Mesodermal cell (in vitro differentiated cells): Measurements from ENCODE around the gene ACOT9.
A peak's percentile ranks its signal among the peaks of the same experiment; 100 is the strongest.
"Not testable (repeated sequence)": the region's sequence is repeated elsewhere in the genome, so short reads cannot be mapped to it uniquely, and the experiment has no call there.

Experiments
- H3K27ac ChIP-seq: 2 replicates; pipeline ENCODE4 v1.7.0; 2013; ENCODE audit warnings: mild to moderate bottlenecking, low read depth, low read length, moderate library complexity; ENCODE audit not compliant: severe bottlenecking
- H3K36me3 ChIP-seq: 2 replicates; pipeline ENCODE4 v1.7.1; 2013; ENCODE audit warnings: mild to moderate bottlenecking, low read length, moderate library complexity; ENCODE audit not compliant: control insufficient read depth, insufficient read depth
- H3K4me1 ChIP-seq: one replicate; pipeline ENCODE4 v1.7.1; 2013; ENCODE audit warnings: mild to moderate bottlenecking, low read length; ENCODE audit not compliant: insufficient read depth, control insufficient read depth, poor library complexity, severe bottlenecking
- H3K4me3 ChIP-seq: 2 replicates; pipeline ENCODE4 v1.7.0; 2013; ENCODE audit warnings: low read length, control low read depth, mild to moderate bottlenecking; ENCODE audit not compliant: insufficient read depth, poor library complexity, severe bottlenecking; ENCODE audit errors: extremely low read depth
- H3K9me3 ChIP-seq: 2 replicates; pipeline ENCODE4 v1.7.1; 2013; ENCODE audit warnings: mild to moderate bottlenecking, low read length, moderate library complexity; ENCODE audit not compliant: control insufficient read depth
- WGBS, 2 experiments: methylation state at CpG; one replicate each; pipeline ENCODE4 v1.1.5; 2013; ENCODE audit warnings: missing lambda C conversion rate in 2 of 2; ENCODE audit not compliant: insufficient coverage in 2 of 2; 5-methylcytosine and 5-hydroxymethylcytosine counted together

The ACOT9 gene

DNA sequence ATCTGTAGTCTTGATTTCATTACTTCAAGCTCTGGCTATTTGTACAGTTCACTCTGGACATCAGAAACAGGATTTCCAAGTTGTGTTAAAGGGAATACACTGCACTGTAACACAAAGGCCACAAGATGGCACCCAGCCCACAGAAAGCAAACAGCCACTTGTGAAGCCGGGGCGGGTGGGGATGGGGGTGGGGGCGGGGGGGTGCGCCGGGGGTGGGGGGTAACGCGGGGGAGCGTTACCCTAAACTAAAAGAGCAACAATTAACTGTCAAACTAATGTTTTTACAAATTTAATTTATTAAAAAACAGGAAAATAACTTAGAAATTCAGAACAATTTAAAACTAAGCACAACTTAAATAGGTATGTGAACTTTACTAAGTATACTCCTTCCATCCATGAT, 48.5 kb downstream of the ACOT9 start:
- WGBS, 2 experiments = no CpG with 5 or more reads among the region's 8 CpGs
- H3K27ac ChIP-seq = no peak overlapping the region
- H3K36me3 ChIP-seq = no peaks in the 10 kb centered on the region
- H3K9me3 ChIP-seq = no peaks in the 10 kb centered on the region
- H3K4me3 ChIP-seq = no peak overlapping the region
- no peaks in the 10 kb centered on the region for H3K4me1 ChIP-seq

DNA sequence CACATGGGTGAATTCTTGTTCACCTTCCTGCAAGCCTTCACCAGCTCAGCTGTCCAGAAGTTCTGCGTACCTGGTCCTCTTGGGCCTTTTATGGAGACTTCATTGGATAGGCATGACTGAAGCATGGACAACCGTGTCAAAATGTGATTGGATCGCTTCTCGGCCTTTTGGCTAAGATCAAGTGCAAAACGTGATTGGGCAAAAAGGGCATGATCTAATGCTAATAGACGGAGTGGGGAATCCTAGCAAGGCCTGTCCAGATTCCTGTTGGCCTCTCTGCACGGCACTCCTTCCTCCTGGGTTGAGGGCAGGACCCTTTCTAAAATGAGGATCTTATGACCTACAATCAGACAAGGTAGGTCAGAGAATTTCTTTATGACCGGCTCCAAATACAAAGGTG, 50.9 kb downstream of the ACOT9 start:
- Histone ChIP-seq H3K36me3 (no peaks in the 10 kb centered on the region), H3K4me1 (no peaks in the 10 kb centered on the region), H3K4me3 (no peak overlapping the region), H3K9me3 (no peaks in the 10 kb centered on the region), H3K27ac (no peak overlapping the region)
- WGBS, 2 experiments = 79 to 97% methylated on average over 5 to 6 of the region's 8 CpGs

DNA sequence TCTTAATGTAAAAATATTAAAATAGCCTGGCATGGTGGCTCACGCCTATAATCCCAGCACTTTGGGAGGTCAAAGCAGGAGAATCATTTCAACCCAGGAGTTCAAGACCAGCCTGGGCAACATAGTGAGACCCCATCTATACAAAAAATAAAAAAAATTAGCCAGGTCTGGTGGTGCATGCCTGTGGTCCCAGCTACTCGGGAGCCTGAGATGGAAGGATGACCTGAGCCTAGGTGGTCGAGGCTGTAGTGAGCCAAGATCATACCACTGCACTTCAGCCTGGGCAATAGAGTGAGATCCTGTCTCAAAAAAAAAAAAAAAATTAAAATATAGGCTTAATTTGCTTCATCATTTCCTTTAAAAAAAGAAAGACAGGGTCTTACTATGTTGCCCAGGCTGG, 66.6 kb downstream of the ACOT9 start:
- peaks cover 38% of the 10 kb centered on the region for H3K36me3 ChIP-seq
- H3K4me3 ChIP-seq, H3K27ac ChIP-seq, H3K9me3 ChIP-seq, H3K4me1 ChIP-seq: not testable (repeated sequence)
- WGBS, 2 experiments = 80 to 100% methylated on average over 1 of the region's 3 CpGs

DNA sequence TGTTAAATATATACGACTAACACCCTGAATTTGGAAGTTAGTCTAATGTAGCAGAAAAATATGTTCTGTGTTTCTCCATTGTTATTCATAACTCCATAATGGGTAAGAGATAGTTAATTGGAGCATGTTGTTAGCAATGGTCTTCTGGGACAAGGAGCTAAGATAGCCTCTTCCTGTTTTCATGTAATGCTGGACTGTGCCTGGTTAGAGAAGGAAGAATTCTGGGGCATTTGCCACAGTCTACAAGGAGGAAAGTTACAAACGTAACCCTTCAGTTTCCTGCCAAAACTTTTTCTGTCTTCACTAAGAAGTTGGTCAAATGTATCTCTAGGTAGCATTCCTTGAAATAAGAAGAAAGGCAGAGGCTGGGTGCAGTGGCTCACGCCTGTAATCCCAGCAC, 70.0 kb downstream of the ACOT9 start:
- Histone ChIP-seq H3K4me1 (no peaks in the 10 kb centered on the region), H3K9me3 (no peaks in the 10 kb centered on the region), H3K27ac (no peak overlapping the region), H3K4me3 (no peak overlapping the region), H3K36me3 (peaks cover 31% of the 10 kb centered on the region)
- WGBS, 2 experiments = 83% methylated on average over 1 of the region's 3 CpGs; no CpG with 5 or more reads in 1 of the 2 experiments

DNA sequence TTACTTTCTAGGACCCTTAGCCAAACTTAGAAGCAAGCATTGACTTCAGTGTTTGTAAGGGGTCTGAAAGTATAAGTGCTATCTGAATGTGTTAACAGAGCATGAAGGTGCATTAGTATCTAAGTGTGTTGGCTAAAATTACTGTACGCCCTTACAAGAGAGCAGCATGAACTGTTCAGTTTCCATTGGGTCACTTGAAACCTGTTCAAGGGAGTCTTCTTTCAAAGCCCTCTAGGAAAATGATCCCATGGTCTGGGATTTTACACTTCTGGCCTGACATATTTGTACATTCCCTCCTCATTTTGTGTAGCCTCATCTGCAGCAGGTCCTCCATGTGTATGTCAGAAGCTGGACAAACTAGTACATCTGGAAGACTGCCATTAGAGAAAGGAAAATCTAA, 72.5 kb downstream of the ACOT9 start:
- H3K27ac ChIP-seq = no peak overlapping the region
- no CpG with 5 or more reads among the region's 1 CpG for WGBS, 2 experiments
- peaks cover 19% of the 10 kb centered on the region for H3K36me3 ChIP-seq
- no peak overlapping the region for H3K4me3 ChIP-seq
- no peaks in the 10 kb centered on the region for H3K4me1 ChIP-seq
- no peaks in the 10 kb centered on the region for H3K9me3 ChIP-seq

DNA sequence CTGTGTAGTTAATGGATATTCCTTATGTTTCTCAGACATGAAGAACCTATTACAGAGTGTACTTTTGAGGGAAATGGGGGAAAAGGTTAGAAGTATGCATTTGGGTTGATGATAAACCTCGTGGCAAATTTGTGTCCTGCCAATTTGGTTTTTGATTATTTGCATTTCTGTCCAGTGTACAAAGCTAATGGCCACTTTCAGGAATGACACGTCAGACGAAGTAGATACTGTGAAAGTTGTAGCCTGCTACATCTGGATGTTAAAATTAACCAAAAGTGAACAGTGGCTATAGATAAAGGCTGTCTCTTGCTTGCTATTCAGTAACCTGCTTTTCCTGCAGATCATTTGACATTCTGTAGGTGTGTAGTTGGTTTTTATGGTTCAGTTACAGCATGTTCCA, 74.7 kb downstream of the ACOT9 start:
- WGBS, 2 experiments = 0 to 38% methylated on average over 1 to 3 of the region's 3 CpGs
- Histone ChIP-seq H3K36me3 (peaks cover 11% of the 10 kb centered on the region), H3K4me3 (peak overlapping the region; percentile 57), H3K4me1 (no peaks in the 10 kb centered on the region), H3K9me3 (no peaks in the 10 kb centered on the region), H3K27ac (no peak overlapping the region)

DNA sequence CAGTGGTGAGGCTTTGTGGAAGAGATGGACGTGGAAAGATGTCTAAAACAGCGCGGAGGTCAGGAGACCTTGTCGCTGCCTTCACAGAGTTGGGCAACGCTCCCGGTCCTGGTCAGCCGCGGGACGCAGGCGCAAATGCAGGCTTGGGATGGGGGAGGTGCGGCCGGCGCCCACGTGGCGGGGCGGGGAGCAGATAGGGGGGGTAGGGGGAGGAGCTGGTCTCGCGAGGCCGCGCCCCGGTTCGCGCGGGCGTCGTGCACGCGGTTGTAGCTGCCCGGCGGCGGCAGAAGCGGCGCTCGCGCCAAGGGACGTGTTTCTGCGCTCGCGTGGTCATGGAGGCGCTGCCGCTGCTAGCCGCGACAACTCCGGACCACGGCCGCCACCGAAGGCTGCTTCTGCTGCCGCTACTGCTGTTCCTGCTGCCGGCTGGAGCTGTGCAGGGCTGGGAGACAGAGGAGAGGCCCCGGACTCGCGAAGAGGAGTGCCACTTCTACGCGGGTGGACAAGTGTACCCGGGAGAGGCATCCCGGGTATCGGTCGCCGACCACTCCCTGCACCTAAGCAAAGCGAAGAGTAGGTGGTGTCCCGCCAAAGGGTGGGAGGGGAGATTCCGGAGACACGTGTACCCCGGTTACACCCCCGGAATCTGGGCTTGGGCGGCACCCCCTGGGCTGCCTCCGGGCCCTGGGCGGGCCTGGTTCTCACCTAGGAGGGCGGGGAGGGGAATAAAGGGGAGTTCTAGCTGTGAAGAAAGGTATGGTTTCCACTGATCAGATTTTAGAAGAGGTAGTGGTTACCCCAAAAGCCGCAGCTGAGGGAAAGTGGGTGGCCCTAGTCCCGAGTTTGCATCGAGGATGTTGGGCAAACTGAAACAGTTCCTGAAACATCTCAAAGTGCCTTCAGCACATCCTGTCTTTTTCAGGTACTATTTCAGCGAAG, 75.6 kb downstream of the ACOT9 start, which contains the start of gene PRDX4:
Gene PRDX4 (plus strand): TSS at position 255 of the 939 bp plus-strand sequence. CDS start 78 bp downstream, at position 333.
- 0 to 2% methylated on average over 9 to 26 of the region's 73 CpGs for WGBS, 2 experiments
- H3K9me3 ChIP-seq = no peaks in the 10 kb centered on the region
- peak within 1 kb of the TSS; percentile 57 for H3K4me3 ChIP-seq
- no peaks in the 10 kb centered on the region for H3K4me1 ChIP-seq
- H3K36me3 ChIP-seq = peaks cover 5% of the 10 kb centered on the region
- H3K27ac ChIP-seq = peak within 1 kb of the TSS; percentile 53

DNA sequence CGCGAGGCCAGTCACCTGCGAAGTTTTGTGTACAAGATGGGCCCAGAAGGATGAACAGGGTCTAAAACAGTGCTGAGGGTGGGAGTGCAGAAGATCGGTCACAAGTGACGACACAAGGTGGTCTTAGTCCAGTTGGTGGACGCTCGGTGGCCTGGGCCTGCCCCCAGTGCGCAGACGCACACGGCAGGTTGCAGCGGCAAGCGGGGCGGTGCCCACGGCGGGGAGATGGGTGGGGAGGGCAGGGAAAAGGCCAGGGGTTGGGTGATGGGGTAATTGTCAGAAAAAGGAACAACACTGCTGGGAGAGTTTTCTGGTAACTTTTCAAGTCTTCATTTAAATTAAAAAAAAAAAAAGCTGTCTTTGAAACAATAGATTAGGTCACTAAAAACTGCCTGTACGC, 76.8 kb downstream of the ACOT9 start:
- Histone ChIP-seq H3K4me3 (no peak overlapping the region), H3K9me3 (no peaks in the 10 kb centered on the region), H3K4me1 (no peaks in the 10 kb centered on the region), H3K36me3 (peaks cover 3% of the 10 kb centered on the region), H3K27ac (no peak overlapping the region)
- 95% methylated on average over 4 of the region's 16 CpGs; no CpG with 5 or more reads in 1 of the 2 experiments for WGBS, 2 experiments

DNA sequence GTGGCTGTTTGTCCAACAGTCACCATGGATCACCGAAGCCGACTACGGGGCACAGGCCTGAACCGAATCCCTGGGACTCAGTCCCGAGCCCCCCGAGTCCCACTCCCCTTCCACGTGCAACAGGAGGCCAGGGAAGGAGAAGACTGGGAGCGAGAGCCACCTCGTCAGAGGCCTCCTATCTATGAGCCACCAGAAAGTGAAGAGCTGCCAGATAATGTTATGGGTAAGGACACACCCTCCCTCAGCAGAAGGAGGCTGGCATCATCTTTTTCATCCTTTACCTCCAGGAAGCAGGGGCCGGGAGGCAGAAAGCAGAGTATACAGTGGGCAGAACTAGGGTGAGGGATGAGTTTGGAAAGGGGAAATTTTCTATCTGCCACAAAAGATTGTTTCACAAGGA, 78.6 kb downstream of the ACOT9 start:
- Histone ChIP-seq H3K36me3 (no peaks in the 10 kb centered on the region), H3K4me3 (no peak overlapping the region), H3K9me3 (no peaks in the 10 kb centered on the region), H3K4me1 (peaks cover 4% of the 10 kb centered on the region), H3K27ac (no peak overlapping the region)
- WGBS, 2 experiments = 88 to 91% methylated on average over 4 to 5 of the region's 10 CpGs

DNA sequence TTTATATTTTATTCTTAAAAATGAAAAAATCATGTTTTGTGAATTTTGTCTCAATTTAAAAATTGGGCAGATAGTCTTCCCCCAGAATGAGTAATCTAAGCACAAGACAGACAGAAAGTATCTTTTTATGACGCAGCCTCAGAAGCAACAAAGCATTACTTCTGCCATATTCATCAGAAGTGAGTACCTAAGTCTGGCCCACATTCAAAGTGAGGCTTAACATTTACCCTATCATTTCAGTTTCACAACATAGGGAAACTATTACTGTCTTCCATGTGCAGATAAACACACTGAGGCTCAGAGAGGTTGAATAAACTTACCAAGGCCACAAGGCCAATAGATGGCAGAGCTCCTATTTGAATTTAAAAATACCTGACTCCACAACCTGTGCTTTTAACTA, 80.2 kb downstream of the ACOT9 start:
- Histone ChIP-seq H3K4me3 (no peak overlapping the region), H3K9me3 (no peaks in the 10 kb centered on the region), H3K27ac (no peak overlapping the region), H3K4me1 (peaks cover 9% of the 10 kb centered on the region), H3K36me3 (no peaks in the 10 kb centered on the region)
- 100% methylated on average over 1 of the region's 1 CpG; no CpG with 5 or more reads in 1 of the 2 experiments for whole genome bisulfite sequencing, 2 experiments

DNA sequence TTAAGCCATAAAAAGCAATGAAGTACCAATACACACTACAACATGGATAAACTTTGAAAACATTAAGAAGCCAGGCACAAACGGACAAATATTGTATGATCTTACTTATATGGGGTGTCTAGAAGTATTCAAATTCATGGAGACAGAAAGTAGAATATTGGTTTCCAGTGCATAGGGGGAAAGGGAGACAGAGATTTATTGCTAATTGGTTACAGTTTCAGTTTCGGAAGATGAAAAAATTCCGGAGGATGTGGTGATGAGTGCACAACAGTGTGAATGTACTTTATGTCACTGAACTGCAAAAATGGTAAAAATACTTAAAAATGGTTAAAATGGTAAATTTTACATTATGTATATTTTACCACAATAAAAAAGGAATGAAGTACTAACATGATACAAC, 80.9 kb downstream of the ACOT9 start:
- Histone ChIP-seq H3K36me3 (no peaks in the 10 kb centered on the region), H3K9me3 (no peaks in the 10 kb centered on the region), H3K27ac (no peak overlapping the region), H3K4me1 (peaks cover 9% of the 10 kb centered on the region), H3K4me3 (no peak overlapping the region)
- 100% methylated on average over 1 to 2 of the region's 3 CpGs for WGBS, 2 experiments
